Testis (tissue), 3 donors: ENCODE results near the gene RARG. TPM values are rescaled to one million over a fixed set of nuclear protein-coding genes. Genes with fewer than 3 reads are reported as not detected.

ENCODE experiments used
- DNase-seq: peaks from one replicate; pipeline ENCODE4 v3.0.0-alpha.2; 2019
- H3K27ac ChIP-seq, 2 donors: fragments of 200-600 bp; sonication (generic); one replicate each; pipeline ENCODE4 v1.5.1; 2019
- H3K27me3 ChIP-seq: fragments of 200-600 bp; sonication (generic); one replicate; pipeline ENCODE4 v1.5.1; 2019
- H3K36me3 ChIP-seq: fragments of 200-600 bp; sonication (generic); one replicate; pipeline ENCODE4 v1.5.1; 2017; ENCODE audit warnings: low read depth; ENCODE audit errors: missing control alignments
- H3K4me1 ChIP-seq: fragments of 200-600 bp; sonication (generic); one replicate; pipeline ENCODE4 v1.5.1; 2019
- H3K4me3 ChIP-seq, 2 donors: fragments of 200-600 bp; sonication (generic); one replicate each; pipeline ENCODE4 v1.5.1; 2017 to 2019
- H3K9me3 ChIP-seq: fragments of 200-600 bp; sonication (generic); one replicate; pipeline ENCODE4 v1.5.1; 2017
- CTCF ChIP-seq, 3 experiments: fragments of 450-650 bp in 2 of 3; fragments of 200-600 bp in 1 of 3; sonication (generic) in 1 of 3; IDR thresholded peaks; one replicate each; pipeline ENCODE4 v1.5.1; 2016 to 2019; ENCODE audit warnings: antibody characterized with exemption in 3 of 3, mild to moderate bottlenecking in 2 of 3, moderate library complexity in 1 of 3
- POLR2A ChIP-seq: fragments of 450-650 bp; IDR thresholded peaks from one replicate; pipeline ENCODE4 v1.6.1; 2017; ENCODE audit warnings: antibody characterized with exemption, mild to moderate bottlenecking, moderate library complexity
- WGBS, 2 donors: methylation state at CpG; one replicate each; pipeline ENCODE4 v1.1.5; 2018; 5-methylcytosine and 5-hydroxymethylcytosine counted together
- intact Hi-C: fragments of 100-400 bp; cut with DNase I; formaldehyde crosslinking; loops from one replicate; pipeline ENCODE4 v1.15.1; 2023; ENCODE audit warnings: low total_unique reads
- polyA plus RNA-seq: library from polyadenylated mRNA; stranded (reverse); fragments of 350-450 nt; fragmentation: Illumina TruSeq; extraction: RNeasy Lipid Tissue Mini Kit (QIAGEN cat#74804); gene quantifications from one replicate; pipeline ENCODE4 v1.2.3, GENCODE V29; 2014; ENCODE audit warnings: low read depth, low replicate concordance; ENCODE audit not compliant: insufficient read depth
- total RNA-seq, 2 donors: library from RNA; depleted of rRNA; stranded (reverse); fragments of >200 nt; gene quantifications; one replicate each; pipeline ENCODE4 v1.2.3, GENCODE V29; 2016

The RARG gene
- total and polyA plus RNA-seq, 3 donors from 2014 or later = 12.1 to 13.6 (median 12.5) TPM

- H3K4me1 ChIP-seq = peaks cover 22% of the 10 kb centered on the region
- no peaks in the 10 kb centered on the region for H3K27me3 ChIP-seq
- TF ChIP-seq CTCF (IDR thresholded peaks at IDR 0.05) = no peak
- no peaks in the 10 kb centered on the region for H3K36me3 ChIP-seq
- peak overlapping the region; percentile 63 to 95 for H3K27ac ChIP-seq
- peak overlapping the region; percentile 54 to 59 for H3K4me3 ChIP-seq
- intact Hi-C loops = loop anchor here (5.0 to 10.0 kb wide), 2 partner anchors 32 to 55 kb away; a partner anchor contains a TSS
- 0 to 1% methylated on average over 30 to 53 of the region's 53 CpGs for WGBS, 2 donors
- DNase-seq = peak; percentile 63
- H3K9me3 ChIP-seq = no peaks in the 10 kb centered on the region
Measured at GRCh38 chr12:53219956-53220693, 11.9 kb downstream of the RARG start.

GRCh38 chr12:53219292-53219955 lies 12.6 kb downstream of the RARG start:
- Histone ChIP-seq H3K36me3 (no peaks in the 10 kb centered on the region), H3K27ac (peak overlapping the region; percentile 63 to 79), H3K4me3 (peak overlapping the region; percentile 54 to 59), H3K27me3 (no peaks in the 10 kb centered on the region), H3K9me3 (no peaks in the 10 kb centered on the region), H3K4me1 (peaks cover 22% of the 10 kb centered on the region)
- no peak for DNase-seq
- TF ChIP-seq POLR2A = no peak
- TF ChIP-seq CTCF (IDR thresholded peaks at IDR 0.05) = no peak
- intact Hi-C loops = loop anchor here (5.0 to 10.0 kb wide), 2 partner anchors 33 to 55 kb away; a partner anchor contains a TSS
- WGBS, 2 donors = 4 to 5% methylated on average over 22 to 27 of the region's 27 CpGs

- WGBS, 2 donors = 20% methylated on average over 30 of the region's 30 CpGs
Measured at GRCh38 chr12:53218551-53219291, 13.3 kb downstream of the RARG start.

GRCh38 chr12:53217931-53218307 lies 14.1 kb downstream of the RARG start:
- Histone ChIP-seq H3K36me3 (no peaks in the 10 kb centered on the region), H3K4me1 (peaks cover 18% of the 10 kb centered on the region), H3K27ac (peak overlapping the region in 1 of 2 donors; percentile 79), H3K27me3 (no peaks in the 10 kb centered on the region), H3K9me3 (no peaks in the 10 kb centered on the region), H3K4me3 (no peak overlapping the region)
- DNase-seq = no peak
- intact Hi-C loops = loop anchor here (5.0 to 10.0 kb wide), 2 partner anchors 34 to 57 kb away; a partner anchor contains a TSS
- TF ChIP-seq CTCF (IDR thresholded peaks at IDR 0.05) = no peak
- TF ChIP-seq POLR2A = no peak
- WGBS, 2 donors = 72 to 82% methylated on average over 2 to 3 of the region's 3 CpGs

More at GRCh38 chr12:53218551-53219291, 13.3 kb downstream of the RARG start:
- H3K9me3 ChIP-seq = no peaks in the 10 kb centered on the region
- intact Hi-C loops = loop anchor here (5.0 to 10.0 kb wide), 2 partner anchors 34 to 56 kb away; a partner anchor contains a TSS
- TF ChIP-seq POLR2A = no peak
- H3K4me1 ChIP-seq = peaks cover 22% of the 10 kb centered on the region
- no peak for DNase-seq
- H3K36me3 ChIP-seq = no peaks in the 10 kb centered on the region
- H3K27me3 ChIP-seq = no peaks in the 10 kb centered on the region
- H3K4me3 ChIP-seq = peak overlapping the region; percentile 54 to 59
- peak overlapping the region; percentile 33 to 79 for H3K27ac ChIP-seq
